GM18499 (cell line): ENCODE results near the gene GPAT3.
"Not testable (repeated sequence)": the region's sequence is repeated elsewhere in the genome, so short reads cannot be mapped to it uniquely, and the experiment has no call there.

Experiments
- ATAC-seq: cut with Tn5 transposase; IDR thresholded peaks from one replicate; pipeline ENCODE4 v1.9.1; 2021; ENCODE audit warnings: moderate number of reproducible peaks; ENCODE audit not compliant: insufficient read depth, unreplicated experiment

The GPAT3 gene

GRCh38 chr4:83591056-83591455 lies 55.1 kb downstream of the GPAT3 start:
- ATAC-seq: no peak

- ATAC-seq: no peak
Measured at GRCh38 chr4:83591730-83592129, 55.8 kb downstream of the GPAT3 start.

- ATAC-seq: peak; percentile 89
Measured at GRCh38 chr4:83599183-83599582, 63.3 kb downstream of the GPAT3 start.

- no peak for ATAC-seq
Measured at GRCh38 chr4:83603129-83603528, 67.2 kb downstream of the GPAT3 start.

GRCh38 chr4:83604321-83604720 lies 68.4 kb downstream of the GPAT3 start:
- no peak for ATAC-seq

- ATAC-seq: no peak
Measured at GRCh38 chr4:83605210-83605609, 69.3 kb downstream of the GPAT3 start.

GRCh38 chr4:83605744-83606172 lies 69.8 kb downstream of the GPAT3 start:
- ATAC-seq: no peak

- no peak for ATAC-seq
Measured at GRCh38 chr4:83606460-83606859, 70.6 kb downstream of the GPAT3 start.

GRCh38 chr4:83606898-83607297 lies 71.0 kb downstream of the GPAT3 start:
- no peak for ATAC-seq

GRCh38 chr4:83609365-83609764 lies 73.5 kb downstream of the GPAT3 start:
- ATAC-seq: no peak

- no peak for ATAC-seq
Measured at GRCh38 chr4:83610729-83611128, 74.8 kb downstream of the GPAT3 start.

- no peak for ATAC-seq
Measured at GRCh38 chr4:83613023-83613422, 77.1 kb downstream of the GPAT3 start.

GRCh38 chr4:83613994-83614393 lies 78.1 kb downstream of the GPAT3 start:
- ATAC-seq: no peak

GRCh38 chr4:83616252-83616651 lies 80.3 kb downstream of the GPAT3 start:
- no peak for ATAC-seq

- no peak for ATAC-seq
Measured at GRCh38 chr4:83617371-83618035, 81.6 kb downstream of the GPAT3 start.

- no peak for ATAC-seq
Measured at GRCh38 chr4:83618431-83618830, 82.5 kb downstream of the GPAT3 start.

GRCh38 chr4:83618991-83619645 lies 83.2 kb downstream of the GPAT3 start:
- ATAC-seq: no peak

GRCh38 chr4:83622127-83622526 lies 86.2 kb downstream of the GPAT3 start:
- ATAC-seq: not testable (repeated sequence)

- ATAC-seq: no peak
Measured at GRCh38 chr4:83625821-83626220, 89.9 kb downstream of the GPAT3 start.

- no peak for ATAC-seq
Measured at GRCh38 chr4:83626245-83626836, 90.4 kb downstream of the GPAT3 start.

- ATAC-seq: no peak
Measured at GRCh38 chr4:83629945-83630721, 94.2 kb downstream of the GPAT3 start.
